ENCODE data around the gene HEG1.

The HEG1 gene

DNA sequence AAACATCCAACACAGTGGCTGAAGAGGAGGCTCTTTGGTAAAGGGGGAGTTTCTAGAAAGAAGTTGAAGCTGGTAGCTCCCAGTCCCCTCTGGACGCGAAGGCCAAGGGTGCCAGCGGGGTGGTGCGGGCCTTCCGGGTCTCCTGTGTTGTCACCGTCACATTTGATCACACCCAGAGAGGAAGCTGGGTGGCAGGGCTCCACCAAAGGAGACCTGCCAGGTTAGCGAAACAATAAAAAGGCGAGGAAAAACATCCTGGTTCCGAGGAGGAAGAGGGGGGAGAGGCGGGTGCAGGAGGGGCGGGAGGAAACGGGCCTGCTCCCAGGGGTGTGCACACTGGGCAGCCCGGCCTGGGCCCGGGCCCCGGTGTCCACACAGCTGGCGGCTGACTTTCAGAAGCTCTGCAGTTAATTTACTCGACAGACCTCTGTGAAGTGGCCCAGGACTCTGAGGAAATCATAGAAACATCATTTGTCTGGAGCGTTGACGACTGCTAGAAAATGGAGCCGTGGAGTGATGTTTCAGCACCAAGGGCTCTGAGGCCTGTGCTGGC is 12.1 kb downstream of the HEG1 start:
- no peak for DNase-seq (ENCODE audit: low read depth)
- H3K27me3 ChIP-seq (replicated peaks; ENCODE audit: control insufficient read depth, insufficient read depth, low read length), result no peaks in the 10 kb centered on the region
- H3K9me3 ChIP-seq (ENCODE audit: control insufficient read depth, low read length), result no peaks in the 10 kb centered on the region
- peak overlapping the region; percentile 73 for H3K9ac ChIP-seq (ENCODE audit: low read length)
- no peaks in the 10 kb centered on the region for H3K36me3 ChIP-seq (ENCODE audit: control insufficient read depth, insufficient read depth, low read length, severe bottlenecking)
- H3K4me1 ChIP-seq (ENCODE audit: control insufficient read depth, insufficient read depth, low read length), result peaks cover 56% of the 10 kb centered on the region
- H3K4me3 ChIP-seq (ENCODE audit: low read length), result peak overlapping the region; percentile 48

DNA sequence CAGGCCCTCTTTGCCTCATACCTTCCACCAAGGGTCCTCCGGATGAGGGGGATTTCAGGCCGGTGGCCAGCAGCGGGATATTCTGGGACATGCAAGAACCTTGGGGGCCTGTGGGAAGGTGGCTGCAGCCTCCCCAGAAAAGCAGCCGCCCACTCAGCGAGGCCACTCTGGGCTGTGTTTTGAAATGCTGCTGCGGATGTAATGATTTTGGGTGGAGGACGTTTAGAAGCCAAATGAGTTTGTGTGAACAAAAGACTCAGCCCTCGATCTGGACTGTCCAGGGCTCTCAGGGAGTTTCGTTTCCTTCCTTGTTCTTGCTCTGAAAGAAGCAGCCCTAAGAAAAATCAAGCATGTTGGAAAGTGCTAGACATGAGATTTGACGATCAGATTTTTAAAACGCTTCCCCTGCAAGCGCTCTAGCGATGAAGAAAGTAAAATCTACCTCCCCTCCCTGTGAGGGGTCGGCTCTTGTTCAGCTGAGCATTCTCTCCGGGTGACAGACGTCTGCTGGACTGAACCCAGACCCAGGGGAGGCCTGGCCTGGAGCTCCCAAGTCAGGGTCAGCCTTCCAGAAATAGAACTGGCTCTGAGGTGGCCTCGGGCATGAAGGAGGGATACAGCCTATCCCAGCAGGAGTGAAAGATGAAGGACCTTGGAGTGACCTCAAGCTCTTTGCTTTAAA is 12.9 kb downstream of the HEG1 start:
- peak; percentile 46 for DNase-seq (ENCODE audit: low read depth)
- Histone ChIP-seq H3K9ac (ENCODE audit: low read length) (peak overlapping the region; percentile 73), H3K27me3 (replicated peaks; ENCODE audit: control insufficient read depth, insufficient read depth, low read length) (no peaks in the 10 kb centered on the region), H3K9me3 (ENCODE audit: control insufficient read depth, low read length) (no peaks in the 10 kb centered on the region), H3K4me1 (ENCODE audit: control insufficient read depth, insufficient read depth, low read length) (peaks cover 61% of the 10 kb centered on the region), H3K4me3 (ENCODE audit: low read length) (peak overlapping the region; percentile 48), H3K36me3 (ENCODE audit: control insufficient read depth, insufficient read depth, low read length, severe bottlenecking) (no peaks in the 10 kb centered on the region)

DNA sequence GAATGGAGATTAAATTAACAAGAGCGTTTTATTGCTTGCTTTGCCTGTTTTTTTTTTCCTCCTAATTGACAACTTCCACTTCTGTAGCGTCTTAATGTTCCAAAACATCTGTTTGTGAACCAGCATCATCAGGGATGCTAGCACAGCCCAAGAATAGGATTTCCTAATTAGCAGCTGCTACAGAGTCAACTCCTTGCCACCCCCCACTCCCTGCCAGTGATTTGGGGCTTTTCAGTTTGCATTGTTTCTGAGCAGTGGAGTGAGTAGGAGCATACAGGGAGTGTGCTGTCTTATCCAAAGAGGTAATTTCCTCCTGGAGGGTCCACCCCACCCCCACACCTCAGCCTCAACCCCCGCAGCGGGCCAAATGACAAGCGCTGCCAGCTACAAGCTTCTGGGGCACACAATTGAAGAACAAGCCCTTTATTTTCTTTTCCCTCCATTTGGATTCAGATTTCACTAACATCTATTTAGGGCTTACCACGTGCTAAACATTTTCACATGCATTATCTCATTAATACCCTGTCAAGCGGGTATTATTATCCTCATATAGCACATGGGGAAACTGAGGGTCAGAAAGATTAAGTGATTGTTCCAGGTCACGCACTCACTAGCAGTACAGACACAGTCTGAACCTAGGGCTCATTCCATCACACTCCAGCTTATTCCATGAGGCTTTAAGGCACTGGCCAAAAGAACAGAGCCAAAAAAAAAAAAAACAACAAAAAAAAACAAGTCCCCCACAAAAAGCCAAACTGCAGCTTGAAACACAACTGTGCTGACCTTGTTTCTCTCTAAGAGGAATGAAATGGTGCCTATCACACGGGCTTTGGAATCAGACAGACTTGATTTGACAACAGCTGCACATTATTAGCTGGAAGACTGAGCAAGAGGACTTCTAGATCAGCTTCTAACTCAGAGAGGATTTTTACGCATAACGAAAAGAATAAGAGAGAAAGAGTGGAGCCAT is 16.4 kb downstream of the HEG1 start:
- Histone ChIP-seq H3K4me3 (ENCODE audit: low read length) (peak overlapping the region; percentile 51), H3K36me3 (ENCODE audit: control insufficient read depth, insufficient read depth, low read length, severe bottlenecking) (no peaks in the 10 kb centered on the region), H3K9ac (ENCODE audit: low read length) (peak overlapping the region; percentile 57), H3K4me1 (ENCODE audit: control insufficient read depth, insufficient read depth, low read length) (peaks cover 46% of the 10 kb centered on the region), H3K9me3 (ENCODE audit: control insufficient read depth, low read length) (peaks cover 10% of the 10 kb centered on the region), H3K27me3 (replicated peaks; ENCODE audit: control insufficient read depth, insufficient read depth, low read length) (no peaks in the 10 kb centered on the region)
- DNase-seq (ENCODE audit: low read depth), result peak; percentile 27

DNA sequence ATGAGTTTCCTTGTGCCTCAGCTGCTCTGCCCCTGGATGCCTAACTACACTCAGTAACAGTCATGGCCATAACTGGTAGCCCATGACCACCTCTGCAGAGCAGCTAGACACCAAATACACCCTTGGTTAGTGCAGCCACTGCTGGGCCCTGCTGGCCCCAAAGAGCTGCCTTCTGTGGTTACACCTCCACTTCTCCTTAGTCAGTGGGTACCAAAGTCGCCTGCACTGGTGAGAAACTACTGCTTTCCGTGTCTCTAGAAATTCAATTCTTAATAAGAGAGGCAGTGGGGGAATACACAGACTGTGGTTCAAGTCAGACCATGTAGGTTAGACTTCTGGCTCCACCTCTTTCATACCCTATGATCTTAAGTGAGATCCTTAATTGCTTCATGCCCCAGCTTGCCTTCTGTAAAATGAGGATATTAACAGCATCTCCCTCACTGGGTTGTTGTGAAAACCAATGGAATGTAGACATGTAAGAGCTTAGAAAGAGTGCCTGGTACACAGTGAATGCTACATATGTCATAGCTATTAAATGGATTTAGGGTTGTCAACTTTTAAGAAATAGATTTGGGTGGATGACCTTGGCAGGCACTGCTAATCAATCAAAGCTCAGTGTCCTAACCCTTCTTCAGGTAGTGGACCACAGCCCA is 18.2 kb downstream of the HEG1 start:
- no peak for DNase-seq (ENCODE audit: low read depth)
- Histone ChIP-seq H3K4me3 (ENCODE audit: low read length) (no peak overlapping the region), H3K4me1 (ENCODE audit: control insufficient read depth, insufficient read depth, low read length) (peaks cover 29% of the 10 kb centered on the region)

DNA sequence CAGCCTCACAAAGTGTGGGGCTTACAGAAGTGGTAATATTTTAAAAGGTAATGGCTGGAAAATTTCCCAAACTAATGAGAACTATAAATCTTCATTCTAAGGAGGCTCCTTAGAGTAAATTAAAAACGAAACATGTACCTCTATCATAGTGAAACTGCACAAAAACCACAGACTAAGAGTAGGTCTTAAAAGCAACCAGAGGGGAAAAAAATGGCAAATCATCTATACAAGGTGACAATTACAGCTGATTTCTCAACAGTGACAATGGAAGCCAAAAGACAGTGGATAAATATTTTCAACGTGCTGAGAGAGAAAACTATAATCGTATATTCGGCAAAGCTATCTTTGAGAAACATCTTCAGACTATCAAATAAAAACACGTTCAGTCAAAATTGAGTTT is 20.6 kb downstream of the HEG1 start:
- no peaks in the 10 kb centered on the region for H3K36me3 ChIP-seq (ENCODE audit: control insufficient read depth, insufficient read depth, low read length, severe bottlenecking)
- H3K9me3 ChIP-seq (ENCODE audit: control insufficient read depth, low read length), result peaks cover 10% of the 10 kb centered on the region
- H3K27me3 ChIP-seq (replicated peaks; ENCODE audit: control insufficient read depth, insufficient read depth, low read length), result no peaks in the 10 kb centered on the region
- DNase-seq (ENCODE audit: low read depth), result no peak
- no peak overlapping the region for H3K9ac ChIP-seq (ENCODE audit: low read length)
- no peak overlapping the region for H3K4me3 ChIP-seq (ENCODE audit: low read length)
- peaks cover 22% of the 10 kb centered on the region for H3K4me1 ChIP-seq (ENCODE audit: control insufficient read depth, insufficient read depth, low read length)

More for the DNA sequence above, 18.2 kb downstream of the HEG1 start:
- H3K9ac ChIP-seq (ENCODE audit: low read length), result no peak overlapping the region
- H3K9me3 ChIP-seq (ENCODE audit: control insufficient read depth, low read length), result peaks cover 10% of the 10 kb centered on the region
- H3K27me3 ChIP-seq (replicated peaks; ENCODE audit: control insufficient read depth, insufficient read depth, low read length), result no peaks in the 10 kb centered on the region
- no peaks in the 10 kb centered on the region for H3K36me3 ChIP-seq (ENCODE audit: control insufficient read depth, insufficient read depth, low read length, severe bottlenecking)

DNA sequence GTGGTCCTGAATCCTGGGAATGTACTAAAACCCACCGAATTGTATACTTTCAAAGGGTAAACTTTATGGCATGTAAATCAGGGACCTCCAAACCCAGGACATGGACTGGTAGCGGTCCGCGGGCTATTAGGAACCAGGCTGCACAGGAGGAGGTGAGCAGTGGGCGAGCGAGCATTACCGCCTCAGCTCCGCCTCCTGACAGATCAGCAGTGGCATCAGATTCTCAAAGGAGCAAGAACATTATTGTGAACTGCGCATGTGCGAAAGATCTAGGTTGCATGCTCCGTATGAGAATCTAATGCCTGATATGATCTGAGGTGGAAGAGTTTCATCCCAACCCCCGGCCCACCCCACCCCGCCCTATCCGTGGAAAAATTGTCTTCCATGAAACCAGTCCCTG is 22.2 kb downstream of the HEG1 start:
- peaks cover 5% of the 10 kb centered on the region for H3K36me3 ChIP-seq (ENCODE audit: control insufficient read depth, insufficient read depth, low read length, severe bottlenecking)
- no peak overlapping the region for H3K9ac ChIP-seq (ENCODE audit: low read length)

DNA sequence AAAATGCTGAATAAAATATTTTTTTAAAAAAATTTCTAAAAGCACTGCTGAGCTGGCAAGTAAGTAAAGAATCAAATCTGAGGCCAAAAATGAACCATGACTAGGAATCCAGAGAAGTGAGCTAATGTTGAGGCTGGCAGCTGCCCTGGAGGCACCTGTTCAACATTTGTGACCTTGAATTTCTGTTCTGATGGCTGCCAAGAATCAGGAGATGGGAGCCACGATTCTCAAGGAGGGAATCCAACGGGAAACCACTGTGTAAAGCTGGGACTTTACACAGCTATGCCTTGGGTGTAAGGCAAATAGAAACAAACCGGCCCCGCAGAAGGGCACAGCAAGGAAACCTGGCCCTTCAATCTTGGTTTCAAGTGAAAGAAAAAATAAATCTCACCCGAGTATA is 22.7 kb downstream of the HEG1 start:
- Histone ChIP-seq H3K9ac (ENCODE audit: low read length) (no peak overlapping the region), H3K4me3 (ENCODE audit: low read length) (no peak overlapping the region), H3K9me3 (ENCODE audit: control insufficient read depth, low read length) (peaks cover 10% of the 10 kb centered on the region), H3K36me3 (ENCODE audit: control insufficient read depth, insufficient read depth, low read length, severe bottlenecking) (peaks cover 9% of the 10 kb centered on the region), H3K4me1 (ENCODE audit: control insufficient read depth, insufficient read depth, low read length) (peaks cover 4% of the 10 kb centered on the region), H3K27me3 (replicated peaks; ENCODE audit: control insufficient read depth, insufficient read depth, low read length) (no peaks in the 10 kb centered on the region)
- no peak for DNase-seq (ENCODE audit: low read depth)

More for the DNA sequence above, 22.2 kb downstream of the HEG1 start:
- Histone ChIP-seq H3K4me1 (ENCODE audit: control insufficient read depth, insufficient read depth, low read length) (peaks cover 6% of the 10 kb centered on the region), H3K27me3 (replicated peaks; ENCODE audit: control insufficient read depth, insufficient read depth, low read length) (no peaks in the 10 kb centered on the region), H3K9me3 (ENCODE audit: control insufficient read depth, low read length) (peaks cover 10% of the 10 kb centered on the region), H3K4me3 (ENCODE audit: low read length) (no peak overlapping the region)
- DNase-seq (ENCODE audit: low read depth), result no peak

DNA sequence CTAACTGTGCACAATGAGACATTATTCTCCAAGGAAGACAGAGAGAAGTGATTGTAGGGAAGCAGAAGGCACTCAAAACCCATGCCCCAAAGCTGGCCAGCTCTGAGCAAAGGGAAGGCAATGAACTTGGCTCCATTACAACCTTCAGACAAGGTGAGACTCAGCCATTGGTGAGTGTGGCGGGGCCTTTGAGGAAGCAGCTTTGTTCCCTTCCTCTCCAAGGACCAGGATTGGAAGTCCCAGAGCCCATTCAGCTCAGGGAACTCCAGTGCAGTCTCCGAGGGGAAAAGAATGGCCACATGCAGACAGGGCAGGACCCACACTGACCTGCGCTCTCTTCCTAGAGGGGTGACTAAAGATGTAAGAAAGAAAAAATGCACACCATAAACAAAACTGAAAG is 23.1 kb downstream of the HEG1 start:
- no peak for DNase-seq (ENCODE audit: low read depth)
- Histone ChIP-seq H3K9me3 (ENCODE audit: control insufficient read depth, low read length) (peaks cover 10% of the 10 kb centered on the region), H3K27me3 (replicated peaks; ENCODE audit: control insufficient read depth, insufficient read depth, low read length) (no peaks in the 10 kb centered on the region), H3K4me3 (ENCODE audit: low read length) (no peak overlapping the region), H3K36me3 (ENCODE audit: control insufficient read depth, insufficient read depth, low read length, severe bottlenecking) (peaks cover 14% of the 10 kb centered on the region), H3K9ac (ENCODE audit: low read length) (no peak overlapping the region), H3K4me1 (ENCODE audit: control insufficient read depth, insufficient read depth, low read length) (peaks cover under 1% of the 10 kb centered on the region)

DNA sequence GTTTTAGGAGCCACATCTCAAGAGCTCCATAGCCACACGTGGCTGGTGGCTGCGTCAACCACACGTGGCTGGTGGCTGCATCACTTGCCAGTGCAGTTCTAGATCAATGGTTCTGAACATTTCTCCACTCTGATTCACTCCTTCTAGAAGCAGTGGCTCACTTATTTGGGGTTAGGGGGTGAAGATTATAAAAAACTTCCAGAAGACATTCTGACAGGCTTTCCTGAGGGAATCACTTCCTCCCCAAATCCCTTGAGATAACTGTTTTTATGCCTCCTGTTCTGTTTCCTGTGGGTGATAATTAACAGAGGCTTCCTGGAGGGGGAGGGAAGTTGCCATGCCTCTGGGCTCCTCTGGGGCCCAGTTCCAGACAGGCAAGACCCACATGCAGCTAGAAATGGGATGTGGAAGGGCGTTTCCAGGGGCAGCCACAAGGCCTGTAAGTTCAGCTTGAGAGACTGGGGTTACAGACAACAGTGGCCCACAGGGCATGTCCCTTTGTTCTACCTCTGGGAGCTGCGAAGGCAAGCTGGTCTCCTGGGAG is 23.6 kb downstream of the HEG1 start:
- H3K27me3 ChIP-seq (replicated peaks; ENCODE audit: control insufficient read depth, insufficient read depth, low read length), result no peaks in the 10 kb centered on the region
- peaks cover 10% of the 10 kb centered on the region for H3K9me3 ChIP-seq (ENCODE audit: control insufficient read depth, low read length)
- H3K36me3 ChIP-seq (ENCODE audit: control insufficient read depth, insufficient read depth, low read length, severe bottlenecking), result peaks cover 19% of the 10 kb centered on the region
- no peak overlapping the region for H3K4me3 ChIP-seq (ENCODE audit: low read length)
- H3K4me1 ChIP-seq (ENCODE audit: control insufficient read depth, insufficient read depth, low read length), result no peaks in the 10 kb centered on the region
- DNase-seq (ENCODE audit: low read depth), result no peak
- no peak overlapping the region for H3K9ac ChIP-seq (ENCODE audit: low read length)

DNA sequence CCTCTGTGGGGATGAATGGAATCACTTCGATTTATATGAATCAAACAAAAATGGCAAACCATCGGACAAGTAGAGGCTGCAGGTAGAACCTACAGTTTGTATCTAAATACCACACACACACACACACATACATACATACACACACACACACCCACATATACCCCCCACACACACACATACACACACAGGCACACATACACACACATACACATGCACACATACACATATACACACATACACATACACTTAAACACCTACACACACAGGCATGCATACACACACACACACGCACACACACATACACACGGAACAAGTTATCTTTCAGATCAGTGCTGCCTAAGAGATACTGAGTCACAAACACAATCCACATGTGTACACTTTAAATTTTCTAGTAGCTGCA is 24.3 kb downstream of the HEG1 start:
- Histone ChIP-seq H3K27me3 (replicated peaks; ENCODE audit: control insufficient read depth, insufficient read depth, low read length) (no peaks in the 10 kb centered on the region), H3K4me1 (ENCODE audit: control insufficient read depth, insufficient read depth, low read length) (no peaks in the 10 kb centered on the region), H3K4me3 (ENCODE audit: low read length) (no peak overlapping the region), H3K9ac (ENCODE audit: low read length) (no peak overlapping the region), H3K9me3 (ENCODE audit: control insufficient read depth, low read length) (peaks cover 10% of the 10 kb centered on the region), H3K36me3 (ENCODE audit: control insufficient read depth, insufficient read depth, low read length, severe bottlenecking) (peaks cover 25% of the 10 kb centered on the region)
- no peak for DNase-seq (ENCODE audit: low read depth)

Measured in adipocyte (in vitro differentiated cells).